Measurements from ENCODE around the gene SLC4A8.
"Not testable (repeated sequence)": the region's sequence is repeated elsewhere in the genome, so short reads cannot be mapped to it uniquely, and the experiment has no call there.

The SLC4A8 gene

DNA sequence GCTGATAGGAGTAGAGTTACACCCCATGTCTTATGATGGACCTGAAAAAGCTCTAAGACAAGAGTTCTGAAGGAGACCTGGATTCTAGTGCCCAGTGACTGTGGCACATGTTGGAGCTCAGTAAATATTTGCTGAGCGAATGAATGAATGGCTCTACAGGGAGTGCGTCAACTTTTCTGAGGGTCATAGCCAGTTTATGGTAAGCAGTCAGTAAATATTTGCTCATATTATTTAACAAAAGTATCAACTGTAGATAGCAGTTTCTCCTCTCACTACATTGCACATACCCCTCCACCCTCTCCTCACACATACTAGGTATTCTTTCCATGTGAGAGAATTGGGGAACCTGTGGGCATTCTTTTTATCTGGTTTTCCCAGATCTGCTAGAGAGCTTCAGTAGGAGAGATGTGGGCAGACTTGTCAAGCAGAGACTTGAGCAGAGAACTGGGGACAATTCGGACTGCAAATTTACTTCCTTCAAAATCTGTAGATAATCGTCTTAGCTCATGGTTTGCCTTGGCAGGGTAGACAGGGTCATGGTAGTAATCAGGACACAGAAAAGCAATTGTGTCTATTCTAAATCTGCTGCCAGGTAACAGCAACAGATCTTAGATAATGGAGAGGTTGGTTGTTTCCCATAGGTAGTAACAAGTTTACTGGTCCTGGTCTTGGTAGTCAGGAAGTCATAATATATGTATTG lies 5.7 kb downstream of the SLC4A8 start:
- no peak for DNase-seq

GRCh38 chr12:51432921-51433320 lies 8.3 kb downstream of the SLC4A8 start:
- no peak for DNase-seq

DNA sequence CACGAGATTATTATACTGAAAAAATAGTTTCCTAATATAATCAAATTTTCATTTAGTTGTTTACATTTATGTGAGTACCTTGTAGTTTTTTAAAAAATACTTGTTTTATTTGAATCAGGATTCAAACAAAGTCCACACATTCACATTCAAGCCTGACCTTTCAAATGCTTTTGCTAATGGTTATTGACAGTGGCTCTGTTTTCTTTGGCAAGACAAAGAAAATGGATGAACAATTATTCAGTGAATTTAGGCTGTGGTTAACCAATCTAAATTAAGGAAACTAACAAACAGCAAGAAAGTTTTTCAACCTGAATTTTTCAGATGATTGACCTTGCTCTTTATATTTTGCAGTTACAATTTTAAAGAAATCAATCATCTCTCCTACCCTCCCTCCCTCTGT lies 9.7 kb downstream of the SLC4A8 start:
- DNase-seq: no peak

GRCh38 chr12:51437431-51437830 lies 12.8 kb downstream of the SLC4A8 start:
- peak in 1 of 2 donors; percentile 69 for DNase-seq

GRCh38 chr12:51439330-51439729 lies 14.7 kb downstream of the SLC4A8 start:
- DNase-seq: no peak

GRCh38 chr12:51441583-51441982 lies 17.0 kb downstream of the SLC4A8 start:
- peak in 1 of 2 donors; percentile 19 for DNase-seq

DNA sequence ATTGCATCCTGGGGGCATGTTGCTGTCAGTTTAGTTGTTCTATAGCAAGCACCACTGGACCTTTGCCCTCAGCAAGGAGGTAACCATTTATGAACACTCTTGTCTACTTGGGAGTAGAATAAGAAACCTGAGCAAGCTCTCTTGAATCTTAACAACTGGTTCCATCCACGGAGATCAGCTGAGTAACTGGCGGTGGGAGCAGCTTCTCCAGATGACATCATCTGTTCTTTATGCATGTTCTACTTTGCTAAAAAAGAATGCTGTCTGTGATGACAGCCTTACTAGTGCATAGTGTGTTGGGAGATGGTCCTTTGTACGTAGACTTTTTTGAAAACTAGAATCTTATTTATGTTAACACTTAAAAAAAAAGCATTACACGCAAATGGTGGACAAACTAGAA lies 17.7 kb downstream of the SLC4A8 start:
- no peak for DNase-seq

GRCh38 chr12:51443573-51443972 lies 18.9 kb downstream of the SLC4A8 start:
- DNase-seq: no peak

DNA sequence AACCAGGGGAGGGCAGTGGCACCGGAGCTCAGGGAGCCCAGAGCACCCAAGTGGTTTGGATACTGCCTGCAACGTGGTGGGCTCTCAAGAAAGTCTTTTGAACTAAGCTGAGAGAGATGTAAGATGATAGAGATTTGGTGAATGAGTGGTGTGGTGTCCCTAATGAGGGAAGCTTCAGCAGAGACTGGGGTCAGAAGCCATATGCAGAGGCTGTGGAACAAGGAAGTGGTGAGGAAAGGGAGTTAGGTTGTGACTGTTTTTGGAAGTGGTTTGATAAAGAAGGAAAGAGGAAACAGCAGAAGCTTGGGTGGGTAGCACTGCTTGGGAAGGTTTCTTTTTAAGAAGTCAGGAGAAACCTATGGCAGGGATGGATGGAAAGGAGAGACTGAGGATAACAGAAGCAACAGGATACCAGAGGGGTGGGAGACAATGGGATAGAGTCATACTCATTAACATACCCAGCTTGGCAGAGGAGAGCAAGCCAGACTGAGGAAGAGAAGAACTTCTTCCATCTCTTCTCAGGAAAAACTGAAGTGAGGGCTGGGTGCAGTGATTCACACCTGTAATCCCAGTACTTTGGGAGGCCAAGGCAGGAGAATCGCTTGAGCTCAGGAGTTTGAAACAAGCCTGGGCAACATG lies 24.1 kb downstream of the SLC4A8 start:
- no peak for DNase-seq

DNA sequence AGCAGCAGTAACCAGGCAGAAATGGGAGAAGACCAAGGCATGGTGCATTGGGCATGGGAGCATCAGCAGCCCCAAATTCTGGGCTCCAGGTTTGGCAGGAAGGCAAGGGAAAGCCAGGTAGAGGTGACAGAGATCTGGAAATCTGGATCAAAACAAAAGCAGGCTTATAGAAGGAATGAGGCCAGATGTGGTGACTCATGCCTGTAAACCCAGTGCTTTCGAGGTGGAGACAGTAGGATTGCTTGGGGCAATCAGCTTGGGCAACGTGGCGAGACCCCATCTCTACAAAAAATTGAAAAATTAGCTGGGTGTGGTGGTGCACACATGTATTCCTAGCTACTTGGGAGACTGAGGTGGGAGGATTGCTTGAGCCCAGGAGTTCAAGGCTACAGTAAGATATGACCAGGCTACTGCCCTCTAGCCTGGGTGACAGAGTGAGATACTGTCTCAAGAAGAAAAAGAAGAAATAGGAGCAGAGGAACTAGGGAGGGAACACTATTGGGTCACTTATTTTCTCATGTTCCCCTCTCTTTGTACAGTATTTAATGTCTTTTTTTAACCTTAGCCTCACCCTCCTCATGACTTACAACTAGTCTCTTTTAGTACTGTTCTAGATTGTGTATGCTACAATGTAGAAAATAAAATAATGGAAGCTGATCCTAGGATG lies 25.1 kb downstream of the SLC4A8 start:
- DNase-seq: no peak

DNA sequence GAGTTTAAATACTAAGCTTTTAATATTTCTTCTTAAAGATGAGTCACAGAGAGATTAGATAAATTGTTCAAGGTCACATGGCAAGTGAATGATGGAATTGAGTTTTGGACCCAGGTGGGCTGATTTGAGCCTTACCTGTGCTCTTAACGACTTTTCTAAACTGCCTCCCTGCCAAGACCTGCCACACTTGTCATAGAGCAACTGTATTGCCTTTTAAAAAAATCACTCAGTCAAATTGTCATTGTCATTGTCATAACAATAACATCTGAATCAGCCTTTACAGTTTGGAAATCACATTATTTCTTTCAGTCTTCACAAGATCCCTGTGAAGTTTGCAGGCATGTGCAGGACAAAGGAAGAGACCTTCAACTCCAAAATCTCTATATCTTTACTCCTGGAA lies 25.7 kb downstream of the SLC4A8 start:
- no peak for DNase-seq

GRCh38 chr12:51450806-51451205 lies 26.2 kb downstream of the SLC4A8 start:
- DNase-seq: no peak

DNA sequence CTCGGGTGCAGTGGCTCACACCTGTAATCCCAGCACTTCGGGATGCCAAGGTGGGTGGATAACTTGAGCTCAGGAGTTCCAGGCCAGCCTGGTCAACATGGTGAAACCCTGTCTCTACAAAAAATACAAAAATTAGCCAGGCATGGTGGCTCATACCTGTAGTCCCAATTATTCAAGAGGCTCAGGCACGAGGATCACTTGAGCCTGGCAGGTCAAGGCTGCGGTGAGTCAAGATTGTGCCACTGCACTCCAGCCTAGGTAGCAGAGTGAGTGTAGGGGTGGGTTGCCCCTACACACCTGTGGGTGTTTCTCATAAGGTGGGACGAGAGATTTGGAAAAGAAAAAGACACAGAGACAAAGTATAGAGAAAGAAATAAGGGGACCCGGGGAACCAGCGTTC lies 29.4 kb downstream of the SLC4A8 start:
- DNase-seq: not testable (repeated sequence)

- not testable (repeated sequence) for DNase-seq
Measured at GRCh38 chr12:51455050-51455449, 30.4 kb downstream of the SLC4A8 start.

GRCh38 chr12:51458635-51459034 lies 34.0 kb downstream of the SLC4A8 start:
- DNase-seq: no peak

DNA sequence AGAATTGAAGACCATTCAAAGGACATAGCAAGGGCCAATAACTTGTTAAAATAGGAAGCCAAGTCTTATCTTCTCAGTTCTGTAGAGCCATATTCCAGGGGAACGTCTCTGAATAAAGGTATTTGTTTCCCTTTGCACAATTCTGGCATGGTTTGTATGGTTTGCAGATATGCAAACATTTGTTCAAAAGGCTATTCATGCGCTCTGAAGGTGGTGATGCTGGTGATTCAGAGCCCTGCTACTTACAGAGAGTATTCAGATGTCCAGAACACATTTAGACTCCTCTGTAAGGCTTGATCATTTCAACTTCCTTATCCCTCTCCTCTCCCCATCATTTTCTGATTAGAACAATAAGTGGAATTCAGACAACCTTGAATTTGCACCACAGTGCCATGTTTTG lies 35.9 kb downstream of the SLC4A8 start:
- DNase-seq: no peak

- no peak for DNase-seq
Measured at GRCh38 chr12:51465491-51465890, 40.9 kb downstream of the SLC4A8 start.

DNA sequence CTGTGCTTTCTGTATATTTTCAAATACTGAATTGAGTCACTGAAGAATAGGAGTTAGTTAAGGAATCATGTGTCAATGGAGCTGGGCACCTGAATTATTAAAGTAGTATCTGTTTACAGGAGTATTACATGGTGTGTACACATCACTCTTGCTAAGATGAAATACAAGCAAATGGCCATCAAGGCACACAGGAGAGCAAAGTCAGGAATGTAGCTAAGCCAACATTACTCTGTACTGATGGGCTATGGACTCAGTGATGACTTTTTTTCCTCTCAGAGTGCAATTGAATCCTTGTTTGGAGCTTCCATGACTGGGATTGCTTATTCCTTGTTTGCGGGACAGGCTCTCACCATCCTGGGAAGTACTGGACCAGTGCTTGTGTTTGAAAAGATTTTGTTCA lies 45.5 kb downstream of the SLC4A8 start:
- DNase-seq: no peak

DNA sequence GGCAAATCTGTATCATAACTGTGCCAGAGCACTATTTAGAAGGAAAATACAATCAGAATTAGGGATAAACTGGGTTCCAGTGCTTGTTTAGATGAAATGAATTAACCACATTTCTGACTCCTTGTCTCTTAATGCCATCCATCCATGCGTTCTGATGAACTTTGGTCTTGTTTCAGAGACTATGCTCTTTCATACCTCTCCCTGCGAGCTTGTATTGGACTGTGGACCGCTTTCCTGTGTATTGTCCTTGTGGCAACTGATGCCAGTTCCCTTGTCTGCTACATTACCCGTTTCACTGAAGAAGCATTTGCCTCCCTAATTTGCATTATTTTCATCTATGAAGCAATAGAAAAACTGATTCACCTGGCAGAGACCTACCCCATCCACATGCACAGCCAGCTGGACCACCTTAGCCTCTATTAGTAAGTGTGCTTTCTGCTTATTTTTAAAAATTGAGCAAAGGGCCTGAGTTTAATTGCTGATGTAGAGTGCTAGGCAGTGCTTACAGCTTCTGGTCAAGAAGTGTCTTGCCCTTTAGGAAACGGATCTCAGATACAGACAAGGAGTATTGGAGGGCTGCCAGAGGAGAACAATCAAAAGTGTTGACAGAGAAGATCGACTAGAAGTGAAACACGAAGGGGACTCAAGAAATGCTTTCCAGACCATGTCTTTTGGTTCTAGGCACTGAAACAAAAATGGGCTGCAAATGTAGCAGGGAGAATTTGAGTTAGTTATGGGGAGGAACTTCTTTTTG lies 46.7 kb downstream of the SLC4A8 start:
- DNase-seq: no peak

DNA sequence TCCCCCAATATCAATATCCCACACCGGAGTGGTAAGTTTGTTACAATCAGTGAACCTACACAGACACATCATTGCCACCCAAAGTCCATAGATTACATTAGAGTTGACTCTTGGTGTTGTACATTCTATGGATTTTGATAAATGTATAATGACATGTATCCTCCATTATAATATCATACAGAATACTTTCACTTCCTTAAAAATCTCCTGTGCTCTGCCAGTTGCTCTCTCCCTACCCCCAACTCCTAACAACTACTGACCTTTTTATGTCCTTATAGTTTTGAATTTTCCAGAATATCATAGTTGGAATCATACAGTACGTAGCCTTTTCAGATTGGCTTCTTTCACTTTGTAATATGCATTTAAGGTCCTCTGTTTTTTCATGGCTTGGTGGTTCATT lies 48.4 kb downstream of the SLC4A8 start:
- no peak for DNase-seq

- no peak for DNase-seq
Measured at GRCh38 chr12:51473947-51474346, 49.3 kb downstream of the SLC4A8 start.

DNA sequence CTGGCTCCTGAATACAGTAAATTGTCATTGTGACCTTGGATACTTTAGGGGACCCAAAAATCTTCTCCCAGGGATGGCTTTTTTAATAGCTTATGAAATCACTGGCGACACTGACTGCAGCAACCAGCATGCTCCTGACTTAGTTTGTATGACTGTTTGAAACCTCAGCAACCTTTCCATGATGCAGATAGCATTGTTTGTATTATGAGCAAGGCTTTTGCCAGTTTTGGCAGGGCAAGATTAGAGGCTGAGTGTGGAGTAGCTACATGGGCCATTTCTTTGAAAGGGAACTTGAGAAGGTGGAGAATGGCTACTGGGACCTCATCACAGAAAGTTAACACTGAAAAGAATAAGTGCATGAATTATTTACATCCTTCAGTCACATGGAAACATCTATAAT lies 50.9 kb downstream of the SLC4A8 start:
- no peak for DNase-seq

DNA sequence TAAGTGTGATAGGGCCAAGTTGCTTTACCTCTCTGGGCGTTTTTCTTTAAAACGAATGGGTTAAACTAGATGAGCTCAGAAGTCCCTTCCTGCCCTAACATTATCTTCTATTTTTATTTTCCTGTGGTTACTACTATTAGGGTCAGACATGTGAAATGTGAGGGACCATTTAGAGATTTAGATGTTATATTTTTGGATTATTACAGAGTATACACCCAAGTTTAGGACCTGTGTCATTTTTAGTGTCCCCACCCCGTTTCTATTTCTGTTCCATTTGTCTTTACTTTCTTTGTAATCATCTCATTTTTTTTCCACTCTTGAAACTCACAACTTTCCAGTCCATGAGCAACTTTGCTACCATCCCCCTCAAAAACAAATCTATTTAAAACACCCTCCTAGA lies 56.3 kb downstream of the SLC4A8 start:
- no peak for DNase-seq

Measured in bone marrow (tissue), 2 donors.